Neural progenitor cell (in vitro differentiated cells): ENCODE data around the gene AARS2.

Source experiments
- EZH2phosphoT487 ChIP-seq: fragments of 200-600 bp; sonication (generic); IDR thresholded peaks from 2 replicates; pipeline ENCODE4 v1.6.1; 2017; ENCODE audit warnings: antibody characterized with exemption
- TF ChIP-seq, protein P1 (sequence below): fragments of 200-600 bp; sonication (generic); IDR thresholded peaks from 2 replicates; pipeline ENCODE4 v1.5.1; 2017; ENCODE audit warnings: antibody characterized with exemption, mild to moderate bottlenecking

DNA sequence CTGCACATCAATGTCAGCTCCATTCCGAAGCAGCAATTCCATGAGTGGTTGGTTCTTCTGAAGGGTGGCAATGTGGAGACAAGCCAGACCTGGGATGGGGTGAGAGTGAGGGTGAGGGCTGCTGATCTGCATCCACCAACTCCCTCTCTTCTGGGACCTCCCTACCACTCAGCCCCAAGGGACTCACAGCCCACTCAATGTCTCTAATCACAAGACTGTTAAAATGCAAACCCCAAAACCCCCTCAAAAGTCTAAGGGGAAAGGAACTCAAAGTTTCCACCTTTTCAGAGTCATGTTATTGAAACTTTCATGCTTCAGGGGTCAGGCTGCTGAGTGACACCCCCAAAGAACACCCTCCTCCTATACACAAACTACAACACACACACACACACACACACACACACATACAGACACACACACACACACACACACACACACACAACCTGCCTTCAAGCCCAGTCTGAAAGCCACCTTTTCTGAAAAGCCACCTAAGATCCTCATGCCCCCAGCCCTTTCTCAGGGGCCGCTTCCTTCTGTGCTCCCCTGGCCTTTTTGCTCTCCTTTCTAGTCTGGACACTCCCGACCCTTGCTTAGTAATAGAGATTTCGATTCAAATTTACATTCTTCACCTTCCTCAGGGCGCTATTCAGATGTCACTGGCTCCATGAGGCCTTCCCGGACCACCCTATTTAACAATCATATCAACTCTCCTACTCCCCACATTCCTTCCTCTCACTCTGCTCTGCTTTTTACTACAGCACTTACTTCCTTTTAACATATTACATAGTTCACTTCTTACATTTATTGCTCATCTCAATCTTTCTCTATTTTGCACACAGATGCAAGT is 52.5 kb downstream of the AARS2 start:
- TF ChIP-seq, protein P1, sequence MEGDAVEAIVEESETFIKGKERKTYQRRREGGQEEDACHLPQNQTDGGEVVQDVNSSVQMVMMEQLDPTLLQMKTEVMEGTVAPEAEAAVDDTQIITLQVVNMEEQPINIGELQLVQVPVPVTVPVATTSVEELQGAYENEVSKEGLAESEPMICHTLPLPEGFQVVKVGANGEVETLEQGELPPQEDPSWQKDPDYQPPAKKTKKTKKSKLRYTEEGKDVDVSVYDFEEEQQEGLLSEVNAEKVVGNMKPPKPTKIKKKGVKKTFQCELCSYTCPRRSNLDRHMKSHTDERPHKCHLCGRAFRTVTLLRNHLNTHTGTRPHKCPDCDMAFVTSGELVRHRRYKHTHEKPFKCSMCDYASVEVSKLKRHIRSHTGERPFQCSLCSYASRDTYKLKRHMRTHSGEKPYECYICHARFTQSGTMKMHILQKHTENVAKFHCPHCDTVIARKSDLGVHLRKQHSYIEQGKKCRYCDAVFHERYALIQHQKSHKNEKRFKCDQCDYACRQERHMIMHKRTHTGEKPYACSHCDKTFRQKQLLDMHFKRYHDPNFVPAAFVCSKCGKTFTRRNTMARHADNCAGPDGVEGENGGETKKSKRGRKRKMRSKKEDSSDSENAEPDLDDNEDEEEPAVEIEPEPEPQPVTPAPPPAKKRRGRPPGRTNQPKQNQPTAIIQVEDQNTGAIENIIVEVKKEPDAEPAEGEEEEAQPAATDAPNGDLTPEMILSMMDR: no peak
- TF ChIP-seq EZH2phosphoT487: no peak
